K562 (cell line): ENCODE data around the gene TRIO. TPM values are rescaled to one million over a fixed set of nuclear protein-coding genes. Genes with fewer than 3 reads are reported as not detected.

ENCODE experiments used
- ATAC-seq: fragments of 200-7000 bp; cut with Tn5 transposase; 3 replicates; pipeline ENCODE4 v1.9.1; 2020; ENCODE audit warnings: moderate library complexity
- BruUV-seq: library from RNA; stranded (reverse); fragments of 400-500 nt; replicated peaks from 2 replicates; lab custom pipeline; 2021; lab: Mats Ljungman, UMichigan
- CTCF ChIA-PET: fragments of 300-600 bp; formaldehyde crosslinking; extraction: SDS; loops from one replicate; lab custom pipeline; 2021; ENCODE audit warnings: low intra/inter-chr PET ratio; lab: Yijun Ruan, JAX
- POLR2A ChIA-PET: fragments of 300-600, 350-650 bp; sonication (Branson Sonifier 250); formaldehyde crosslinking; extraction: SDS; loops from one replicate; lab custom pipeline; 2021; ENCODE audit warnings: antibody characterized with exemption, inconsistent platforms; lab: Yijun Ruan, JAX
- DNase-seq, 4 experiments: peaks; one replicate each; pipeline versions ENCODE4 v3.0.0 to v3.0.0-alpha.2; 2011 to 2018; ENCODE audit warnings: low spot score in 3 of 4, mixed read lengths in 3 of 4; ENCODE audit errors: extremely low read depth in 1 of 4
- FAIRE-seq: peaks from 2 replicates; lab custom pipeline; 2011; peaks lifted over from hg19 to GRCh38; lab: Jason Lieb, UNC
- H2AFZ ChIP-seq: 2 replicates; pipeline ENCODE4 v1.6.0; 2011; ENCODE audit warnings: low read depth, low read length, control low read depth, inconsistent platforms
- H3K27ac ChIP-seq: fragments of 200-600 bp; 3 replicates; pipeline ENCODE4 v1.8.0; 2011; ENCODE audit warnings: low read depth, mild to moderate bottlenecking, control low read depth, inconsistent platforms, low read length, moderate library complexity, mixed read lengths; ENCODE audit errors: extremely low read depth
- H3K27me3 ChIP-seq, 2 experiments: fragments of 300-600 bp in 1 of 2; 2 replicates in 1 of 2; 3 replicates in 1 of 2; pipeline versions ENCODE4 v1.6.0 to v1.8.0; 2011; ENCODE audit warnings: inconsistent platforms in 2 of 2, low read length in 2 of 2, mild to moderate bottlenecking in 1 of 2, mixed read lengths in 1 of 2, moderate library complexity in 1 of 2; ENCODE audit not compliant: control insufficient read depth in 2 of 2, insufficient read depth in 2 of 2
- H3K36me3 ChIP-seq: fragments of 300-600 bp; 3 replicates; pipeline ENCODE4 v1.8.0; 2011; ENCODE audit warnings: mild to moderate bottlenecking, low read length, inconsistent platforms; ENCODE audit not compliant: control insufficient read depth, insufficient read depth
- H3K4me1 ChIP-seq, 2 experiments: fragments of 200-600 bp in 1 of 2; replicated peaks in 1 of 2; 2 replicates in 1 of 2; 3 replicates in 1 of 2; pipeline versions ENCODE4 v1.5.1 to v1.8.0; 2011; ENCODE audit warnings: inconsistent platforms in 2 of 2, low read length in 2 of 2, mild to moderate bottlenecking in 1 of 2, mixed read lengths in 1 of 2, moderate library complexity in 1 of 2; ENCODE audit not compliant: control insufficient read depth in 2 of 2, insufficient read depth in 2 of 2
- H3K4me2 ChIP-seq: 2 replicates; pipeline ENCODE4 v1.6.1; 2011; ENCODE audit warnings: low read length, control low read depth, inconsistent platforms, mixed read lengths; ENCODE audit not compliant: insufficient read depth
- H3K4me3 ChIP-seq: fragments of 200-600 bp; sonication (generic), shearing (Covaris generic); 2 replicates; pipeline ENCODE4 v1.5.1; 2016; ENCODE audit warnings: control low read depth, inconsistent platforms
- H3K79me2 ChIP-seq: fragments of 200-600 bp; 3 replicates; pipeline ENCODE4 v1.8.0; 2011; ENCODE audit warnings: low read length, inconsistent platforms; ENCODE audit not compliant: control insufficient read depth, insufficient read depth
- H3K9ac ChIP-seq, 2 experiments: 2 replicates each; pipeline versions ENCODE4 v1.6.0 to v1.6.1; 2011; ENCODE audit warnings: low read depth in 2 of 2, low read length in 2 of 2, control low read depth in 1 of 2, inconsistent platforms in 1 of 2, mild to moderate bottlenecking in 1 of 2, mixed read lengths in 1 of 2; ENCODE audit not compliant: insufficient read depth in 1 of 2
- H3K9me1 ChIP-seq: one replicate; pipeline ENCODE4 v1.6.0; 2011; ENCODE audit warnings: inconsistent platforms, mild to moderate bottlenecking, low read length, moderate library complexity; ENCODE audit not compliant: control insufficient read depth, insufficient read depth
- H3K9me3 ChIP-seq: replicated peaks from 2 replicates; pipeline ENCODE4 v1.5.1; 2011; ENCODE audit warnings: low read depth, low read length, inconsistent platforms; ENCODE audit not compliant: control insufficient read depth, insufficient read depth
- H4K20me1 ChIP-seq: replicated peaks from 2 replicates; pipeline ENCODE4 v1.6.1; 2011; ENCODE audit warnings: low read length, inconsistent platforms, mixed read lengths; ENCODE audit not compliant: control insufficient read depth, insufficient read depth
- ARID2 ChIP-seq: fragments of 450-650 bp; IDR thresholded peaks from 2 replicates; pipeline ENCODE4 v1.6.1; 2017; ENCODE audit warnings: antibody characterized with exemption, mild to moderate bottlenecking
- CBX8 ChIP-seq: fragments of 200-600 bp; sonication (generic); IDR thresholded peaks from 2 replicates; pipeline ENCODE4 v1.6.1; 2012; ENCODE audit warnings: borderline replicate concordance, mixed run types, low read depth, mild to moderate bottlenecking, moderate library complexity, mixed read lengths, low read length, control low read depth, inconsistent platforms; ENCODE audit not compliant: poor library complexity, severe bottlenecking; ENCODE audit errors: extremely low read depth
- ESRRB ChIP-seq: fragments of 250-450 bp; sonication (Bioruptor Pico); IDR thresholded peaks from 2 replicates; pipeline ENCODE4 v1.5.0; 2020; ENCODE audit warnings: mild to moderate bottlenecking, moderate library complexity, borderline replicate concordance
- KDM4B ChIP-seq, 2 experiments: fragments of 450-650 bp in 1 of 2; sonication (generic) in 1 of 2; IDR thresholded peaks; 2 replicates each; pipeline ENCODE4 v1.6.1; 2016 to 2017; ENCODE audit warnings: borderline replicate concordance in 2 of 2, antibody characterized with exemption in 1 of 2, low read depth in 1 of 2, mild to moderate bottlenecking in 1 of 2
- NCOA2 ChIP-seq, 2 experiments: fragments of 450-650 bp; IDR thresholded peaks; 2 replicates each; pipeline ENCODE4 v1.6.1; 2018; ENCODE audit warnings: mild to moderate bottlenecking in 2 of 2, moderate library complexity in 1 of 2; ENCODE audit not compliant: partially characterized antibody in 2 of 2
- SOX6 ChIP-seq: fragments of 450-650 bp; IDR thresholded peaks from 2 replicates; pipeline ENCODE4 v1.6.1; 2014; ENCODE audit warnings: mild to moderate bottlenecking
- TFAP4 ChIP-seq: sonication (generic); formaldehyde crosslinking; IDR thresholded peaks from 2 replicates; pipeline ENCODE4 v1.8.0; 2022; ENCODE audit warnings: missing genetic modification reagents, mild to moderate bottlenecking, moderate library complexity, borderline replicate concordance
- ZNF408 ChIP-seq: fragments of 250-450 bp; sonication (Bioruptor Pico); IDR thresholded peaks from 2 replicates; pipeline ENCODE4 v1.4.0; 2020; ENCODE audit warnings: low read depth, mild to moderate bottlenecking, moderate library complexity
- WGBS: fragments of 100-300 bp; shearing (Covaris generic); methylation state at CpG from one replicate; pipeline ENCODE4 v1.1.6; 2016; ENCODE audit warnings: low coverage, mixed read lengths; ENCODE audit not compliant: insufficient coverage; ENCODE audit errors: missing lambda C conversion rate; 5-methylcytosine and 5-hydroxymethylcytosine counted together
- in situ Hi-C: fragments of 300-500 bp; cut with MboI; formaldehyde crosslinking; loops from 4 replicates; pipeline ENCODE4 v1.15.0; 2018; ENCODE audit warnings: inconsistent platforms, mixed read lengths
- intact Hi-C: fragments of 100-400 bp; cut with micrococcal nuclease; formaldehyde crosslinking; loops from 2 replicates; pipeline ENCODE4 v1.14.2; 2022
- polyA plus RNA-seq, 8 experiments: library from polyadenylated mRNA; depleted of rRNA in 4 of 8; stranded (reverse) in 5 of 8; unstranded in 3 of 8; fragments of >200 nt; fragmentation: Nextera tagmentation in 2 of 8; fragmentation: Illumina TruSeq in 1 of 8; extraction: Ambion mirVana in 2 of 8; extraction: Trizol in 1 of 8; gene quantifications; 2 replicates each; pipeline versions ENCODE4 v1.2.1 to v1.2.3, GENCODE V29; 2011 to 2014; ENCODE audit warnings: inconsistent platforms in 1 of 8, missing spikeins in 1 of 8
- total RNA-seq, 7 experiments: library from RNA; depleted of rRNA in 6 of 7; stranded (reverse); fragments of >200 nt in 6 of 7; fragmentation: Illumina TruSeq in 2 of 7; extraction: Trizol in 2 of 7; gene quantifications; 2 replicates each; pipeline versions ENCODE4 v1.2.1 to v1.2.3, GENCODE V29; 2011 to 2021; ENCODE audit warnings: low replicate concordance in 1 of 7

Gene TRIO
- total and polyA plus RNA-seq, 9 of the 15 experiments (the other 6 are each of a cell fraction or from before 2014, with no cell fraction given): 0.24 to 5.0 (median 1.1) TPM

- no peak overlapping the region for H3K4me3 ChIP-seq
- WGBS: 41% methylated on average over 4 of the region's 4 CpGs
- FAIRE-seq (no peak), ATAC-seq (no peak), DNase-seq (no peak)
- H3K79me2 ChIP-seq: no peaks in the 10 kb centered on the region
- H3K27ac ChIP-seq: no peak overlapping the region
- no peaks in the 10 kb centered on the region for H3K36me3 ChIP-seq
- no peak overlapping the region for H3K4me2 ChIP-seq
- in situ Hi-C loops: no loop called here
- H3K4me1 ChIP-seq: peaks cover 0 to 6% of the 10 kb centered on the region in 2 experiments; a peak in 1 of 5 replicates
- intact Hi-C loops: no loop called here
- H3K9ac ChIP-seq: no peak overlapping the region
- BruUV-seq: no TSS peak
- H3K9me1 ChIP-seq: no peaks in the 10 kb centered on the region
- H3K9me3 ChIP-seq: no peaks in the 10 kb centered on the region
- POLR2A ChIA-PET: no interaction called here
- no peaks in the 10 kb centered on the region for H4K20me1 ChIP-seq
- H2AFZ ChIP-seq: no peak overlapping the region
- H3K27me3 ChIP-seq: 0 out of 5 replicates have a peak, but pooled peaks cover 0 to 3% of the 10 kb centered on the region in 2 experiments
- TF ChIP-seq ARID2 (no peak), TFAP4 (CRISPR knock-in tag) (no peak), ESRRB (CRISPR knock-in tag) (no peak), ZNF408 (CRISPR knock-in tag) (no peak), KDM4B (IDR thresholded peaks at IDR 0.05; ENCODE audit: borderline replicate concordance in 2 of 2, low read depth in 1 of 2) (no peak), SOX6 (no peak), NCOA2 (IDR thresholded peaks at IDR 0.05; ENCODE audit: partially characterized antibody in 2 of 2) (no peak), CBX8 (no peak)
- CTCF ChIA-PET: no interaction called here
Observed at GRCh38 chr5:14283139-14283538, 140.0 kb downstream of the TRIO start.
